Activated CD4-positive, alpha-beta T cell treated with anti-CD3 and anti-CD28 coated beads, Interleukin-2, amount 50 U/mL, for 16 hours (primary cell): ENCODE results near the gene CASP8.
"Not testable (repeated sequence)": the region's sequence is repeated elsewhere in the genome, so short reads cannot be mapped to it uniquely, and the experiment has no call there.

ENCODE experiments used
- DNase-seq: peaks from one replicate; pipeline ENCODE4 v3.0.0-alpha.2; 2020

The CASP8 gene

DNA sequence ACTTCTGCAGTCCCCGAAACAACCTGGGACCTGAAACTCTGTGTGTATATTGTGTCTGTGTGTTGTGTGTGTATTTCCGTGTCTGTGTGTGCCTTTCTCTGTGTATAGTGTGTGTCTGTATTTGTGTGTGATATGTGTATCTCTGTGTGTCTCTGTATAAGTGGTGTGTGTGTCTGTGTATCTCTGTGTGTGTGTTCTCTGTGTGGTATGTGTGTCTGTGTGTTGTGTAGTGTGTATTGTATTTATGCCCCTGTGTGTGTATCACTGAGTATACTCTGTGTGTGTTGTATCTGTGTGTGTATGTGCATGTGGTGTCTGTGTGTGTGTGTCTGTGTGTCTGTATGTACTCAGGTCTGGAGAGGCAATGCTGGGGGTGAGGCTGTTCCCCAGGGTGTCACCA is 11.6 kb downstream of the CASP8 start:
- DNase-seq, result no peak

DNA sequence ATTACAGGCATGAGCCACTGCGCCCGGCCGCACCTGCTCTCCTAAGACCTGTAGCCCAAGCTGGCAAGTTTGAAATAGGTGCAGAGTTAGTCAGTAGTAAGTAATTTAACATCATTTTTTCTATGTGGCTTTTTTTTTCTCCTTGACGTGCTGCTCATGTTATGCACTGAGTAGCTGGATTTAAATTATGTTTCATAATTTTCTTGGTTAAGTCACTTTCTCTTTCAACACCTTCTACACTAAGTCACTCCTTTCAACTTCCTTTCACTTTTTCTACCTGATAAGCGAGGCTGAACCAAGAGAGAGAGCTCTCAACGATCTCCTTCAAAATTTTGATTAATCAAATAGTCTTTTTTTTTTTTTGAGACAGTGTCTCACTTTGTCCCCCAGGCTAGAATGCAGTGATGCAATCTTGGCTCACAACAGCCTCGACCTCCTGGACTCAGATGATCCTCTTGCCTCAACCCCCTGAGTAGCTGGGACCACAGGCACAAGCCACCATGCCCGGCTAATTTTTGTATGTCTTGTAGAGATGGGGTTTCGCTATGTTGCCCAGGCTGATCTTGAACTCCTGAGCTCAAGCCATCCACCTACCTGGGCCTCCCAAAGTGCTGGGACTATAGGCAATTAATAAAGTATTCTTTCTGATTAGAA is 13.1 kb downstream of the CASP8 start:
- no peak for DNase-seq

DNA sequence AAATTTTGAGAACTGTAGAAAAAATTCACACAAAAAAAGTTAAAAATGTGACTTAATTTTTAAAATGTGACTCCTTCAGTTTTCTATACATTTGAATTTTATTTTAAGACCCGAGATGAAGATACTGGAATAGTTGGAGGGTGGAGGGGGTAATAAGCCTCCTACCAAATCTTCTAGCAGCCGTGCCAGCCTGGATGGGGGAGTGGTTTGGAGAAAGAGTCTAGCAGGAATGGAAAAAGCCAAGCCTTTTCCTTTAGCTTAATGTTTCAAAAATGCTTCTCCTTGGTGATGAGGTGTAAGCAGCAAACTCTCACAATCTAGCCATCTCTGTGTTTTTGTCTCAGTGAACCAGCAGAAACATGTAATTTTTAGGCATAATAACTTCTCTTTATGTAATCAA is 14.7 kb downstream of the CASP8 start:
- no peak for DNase-seq

DNA sequence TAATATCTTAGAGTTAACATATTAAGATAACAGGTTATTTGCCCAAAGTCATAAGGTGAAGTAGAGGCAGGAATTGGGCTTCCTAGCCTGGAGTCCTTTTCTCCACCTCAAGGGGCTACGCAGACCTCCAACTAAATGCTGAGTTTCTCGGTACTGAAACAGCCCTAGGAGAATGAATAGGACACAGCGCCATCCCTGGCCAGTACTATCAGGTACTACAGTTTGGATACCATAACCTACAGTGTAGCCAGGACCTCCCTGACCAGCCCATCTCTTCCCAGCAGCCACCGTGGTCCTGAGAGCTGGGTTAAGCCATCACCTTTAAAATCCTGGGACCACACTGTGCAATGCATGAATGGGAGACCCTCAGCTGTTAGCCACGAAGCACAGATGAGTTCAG is 15.7 kb downstream of the CASP8 start:
- no peak for DNase-seq

DNA sequence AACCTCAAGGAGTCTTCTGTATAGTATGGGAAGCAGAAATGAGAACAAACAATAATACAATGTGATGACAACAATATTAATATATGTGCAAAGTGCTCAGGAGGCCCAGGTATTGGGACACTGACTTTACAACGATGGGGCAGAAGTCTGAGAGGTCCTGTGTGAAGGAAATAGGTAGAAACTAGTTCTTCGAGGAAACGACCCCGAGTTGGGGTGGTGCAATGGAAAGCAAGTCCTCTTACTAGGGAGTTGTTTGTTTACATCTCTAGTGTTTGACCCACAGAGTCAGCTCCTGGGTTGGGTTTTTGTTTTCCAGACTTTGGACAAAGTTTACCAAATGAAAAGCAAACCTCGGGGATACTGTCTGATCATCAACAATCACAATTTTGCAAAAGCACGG is 16.2 kb downstream of the CASP8 start:
- no peak for DNase-seq

DNA sequence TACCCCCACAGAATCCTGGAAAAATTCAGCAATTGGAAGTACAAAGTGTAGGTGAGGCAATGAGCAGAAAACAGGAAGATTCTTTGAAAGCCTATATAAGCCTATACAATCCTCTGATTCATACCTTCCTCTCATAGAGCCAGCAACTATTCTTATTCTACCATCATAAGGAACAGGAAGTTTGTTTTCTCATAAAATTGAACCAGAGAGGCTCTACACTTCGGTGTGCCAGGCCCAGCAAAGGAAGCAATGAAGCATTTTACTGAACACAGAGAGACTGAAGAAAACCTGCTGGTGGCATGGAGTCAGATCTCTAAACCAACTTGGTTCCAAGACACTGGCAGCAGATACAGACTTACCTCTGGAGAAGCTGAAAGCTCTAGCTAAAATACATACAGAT is 18.7 kb downstream of the CASP8 start:
- DNase-seq, result no peak

DNA sequence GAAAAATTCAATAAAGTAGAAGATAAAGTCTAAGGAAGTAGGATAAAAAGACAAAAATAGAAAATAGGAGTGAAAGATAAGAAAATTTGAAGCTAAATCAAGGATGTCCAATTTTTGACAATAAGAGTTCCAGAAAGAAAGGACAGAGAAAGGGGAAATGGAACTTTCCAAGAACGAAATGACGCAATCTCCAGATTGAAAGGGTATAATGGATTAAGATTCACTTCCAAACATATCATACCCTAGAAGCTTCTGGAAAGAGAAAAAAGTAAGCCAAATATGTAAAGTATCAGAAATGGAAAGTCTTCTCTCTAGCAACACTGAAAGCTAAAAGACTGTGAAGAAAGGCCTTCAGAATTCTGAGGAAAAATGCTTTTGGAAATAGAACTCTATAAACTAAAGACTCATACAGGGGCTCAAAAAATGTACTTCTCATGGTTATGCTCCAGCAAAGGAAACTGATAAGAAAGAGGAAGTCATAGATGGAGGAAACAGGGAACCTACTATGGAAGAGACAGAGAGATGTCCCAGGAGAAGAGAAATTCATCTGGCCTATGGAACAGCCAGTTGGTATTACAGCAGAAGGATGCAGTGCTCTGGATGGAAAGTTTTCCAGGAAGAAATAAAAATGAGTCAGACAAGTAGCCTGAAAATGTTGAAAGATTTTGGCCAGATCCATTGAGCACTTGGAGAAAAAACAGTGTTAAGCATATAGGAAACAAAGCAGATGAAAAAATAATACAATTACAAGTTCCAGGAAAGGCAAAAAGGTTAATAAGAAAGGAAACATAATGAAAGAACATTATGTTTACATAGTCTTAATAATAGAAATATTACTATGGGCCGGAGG is 20.1 kb downstream of the CASP8 start:
- DNase-seq, result no peak

DNA sequence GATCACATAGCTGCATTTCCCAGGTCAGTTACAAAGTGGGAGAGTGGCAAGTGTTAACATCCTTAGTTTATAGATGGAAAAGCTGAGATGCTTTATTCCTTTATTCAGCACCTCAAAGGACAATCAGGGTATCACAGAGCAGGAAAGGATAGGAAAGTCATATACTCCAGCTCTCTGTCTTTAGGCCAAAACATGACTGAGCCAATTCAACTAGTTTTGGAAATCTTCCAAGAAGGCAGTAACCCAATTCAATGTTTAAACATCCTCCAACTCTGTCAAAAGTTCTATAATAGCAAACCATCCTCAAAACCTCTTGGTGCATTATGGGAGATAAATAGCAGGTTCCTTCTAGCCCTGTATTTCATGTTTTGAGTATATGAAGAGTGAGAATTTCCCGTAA is 25.2 kb downstream of the CASP8 start:
- no peak for DNase-seq

DNA sequence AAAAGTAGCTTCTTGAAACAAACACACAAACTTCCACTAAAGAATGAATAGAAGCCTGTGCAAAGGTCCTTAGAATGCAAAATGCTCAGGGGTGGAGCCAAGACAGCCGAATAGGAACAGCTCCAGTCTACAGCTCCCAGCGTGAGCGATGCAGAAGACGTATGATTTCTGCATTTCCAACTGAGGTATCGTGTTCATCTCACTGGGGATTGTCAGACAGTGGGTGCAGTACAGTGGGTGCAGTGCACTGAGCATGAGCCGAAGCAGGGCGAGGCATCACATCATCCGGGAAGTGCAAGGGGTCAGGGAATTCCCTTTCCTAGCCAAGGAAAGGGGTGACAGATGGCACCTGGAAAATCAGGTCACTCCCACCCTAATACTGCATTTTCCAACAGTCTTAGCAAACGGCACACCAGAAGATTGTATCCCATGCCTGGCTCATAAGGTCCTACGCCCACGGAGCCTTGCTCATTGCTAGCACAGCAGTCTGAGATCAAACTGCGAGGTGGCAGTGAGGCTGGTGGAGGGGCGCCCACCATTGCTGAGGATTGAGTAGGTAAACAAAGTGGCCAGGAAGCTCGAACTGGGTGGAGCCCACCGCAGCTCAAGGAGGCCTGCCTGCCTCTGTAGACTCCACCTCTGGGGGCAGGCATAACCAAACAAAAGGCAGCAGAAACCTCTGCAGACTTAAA is 30.3 kb downstream of the CASP8 start:
- not testable (repeated sequence) for DNase-seq

DNA sequence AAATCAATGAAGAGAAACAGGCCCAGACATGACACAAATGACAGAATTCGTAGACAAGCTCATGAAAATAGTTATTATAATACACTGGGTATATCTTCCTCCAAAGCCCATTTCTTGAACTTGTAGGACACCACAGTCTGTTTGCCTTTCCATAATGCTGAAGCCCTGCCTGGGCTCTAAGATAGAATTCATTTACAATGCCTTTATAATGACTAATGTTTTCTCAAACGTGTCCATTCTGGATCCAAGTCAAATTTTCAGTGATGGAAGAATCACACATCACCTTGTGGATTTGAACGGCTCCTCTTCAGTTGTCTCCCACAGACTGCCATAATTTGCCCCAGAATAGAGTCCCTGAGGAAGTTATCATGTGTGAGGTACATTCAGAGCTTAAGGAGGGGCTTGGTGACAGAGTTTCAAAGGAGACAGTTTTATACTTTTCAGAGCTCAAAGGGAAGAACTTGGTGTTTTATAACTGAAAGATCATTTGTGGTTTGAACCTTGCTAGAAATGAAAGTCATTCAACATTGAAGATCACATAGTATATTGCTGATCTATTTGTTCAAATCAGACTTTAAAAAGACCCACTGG is 38.2 kb downstream of the CASP8 start:
- DNase-seq, result no peak

DNA sequence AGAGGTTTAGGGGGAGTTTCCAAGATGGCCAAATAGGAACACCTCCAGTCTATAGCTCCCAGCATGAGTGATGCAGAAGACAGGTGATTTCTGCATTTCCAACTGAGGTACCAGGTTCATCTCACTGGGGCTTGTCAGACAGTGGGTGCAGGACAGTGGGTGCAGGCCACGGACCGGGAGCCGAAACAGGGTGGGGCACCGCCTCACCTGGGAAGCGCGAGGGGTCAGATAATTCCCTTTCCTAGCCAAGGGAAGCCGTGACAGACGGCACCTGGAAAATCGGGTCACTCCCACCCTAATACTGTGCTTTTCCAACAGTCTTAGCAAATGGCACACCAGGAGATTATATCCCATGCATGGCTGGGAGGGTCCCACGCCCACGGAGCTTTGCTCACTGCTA is 39.6 kb downstream of the CASP8 start:
- not testable (repeated sequence) for DNase-seq

DNA sequence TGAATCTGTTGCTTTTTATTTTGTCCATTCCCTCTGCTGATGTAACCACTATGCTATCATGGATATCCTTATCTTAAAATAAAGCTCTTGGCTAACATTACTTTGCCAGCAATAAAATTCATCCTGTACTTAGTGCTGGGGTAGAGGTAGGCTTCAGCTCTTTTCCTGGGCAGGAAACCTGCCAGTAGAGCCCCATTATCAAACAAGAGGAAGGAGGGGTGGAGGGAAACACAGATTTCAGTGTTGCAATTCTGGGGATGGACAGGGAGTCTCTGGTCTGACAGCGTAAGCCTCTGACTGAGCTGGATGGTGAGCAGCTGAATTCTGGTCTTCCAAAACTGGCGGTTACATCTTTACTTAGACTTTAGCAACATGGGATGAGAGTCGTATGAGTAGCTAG is 47.5 kb downstream of the CASP8 start:
- DNase-seq, result no peak

DNA sequence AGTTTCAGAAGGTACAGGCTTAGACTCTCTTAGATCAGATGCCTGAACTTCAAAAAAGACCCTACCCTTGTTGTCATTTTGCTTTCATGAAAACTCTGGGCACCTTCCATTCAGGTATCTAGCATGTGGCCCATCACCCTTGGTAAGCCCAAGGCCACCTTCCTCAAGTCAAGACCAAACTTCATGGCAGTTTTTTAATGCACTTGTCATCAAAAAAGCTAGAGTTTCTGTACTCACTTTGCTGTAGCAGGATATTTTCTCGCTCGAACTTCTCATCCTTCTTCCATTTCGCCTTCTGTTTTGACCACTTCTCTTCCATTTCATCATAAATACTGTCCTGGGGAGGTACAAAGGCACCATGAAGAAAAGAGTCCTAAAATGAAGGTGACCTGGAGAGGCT is 48.6 kb downstream of the CASP8 start:
- DNase-seq, result no peak

DNA sequence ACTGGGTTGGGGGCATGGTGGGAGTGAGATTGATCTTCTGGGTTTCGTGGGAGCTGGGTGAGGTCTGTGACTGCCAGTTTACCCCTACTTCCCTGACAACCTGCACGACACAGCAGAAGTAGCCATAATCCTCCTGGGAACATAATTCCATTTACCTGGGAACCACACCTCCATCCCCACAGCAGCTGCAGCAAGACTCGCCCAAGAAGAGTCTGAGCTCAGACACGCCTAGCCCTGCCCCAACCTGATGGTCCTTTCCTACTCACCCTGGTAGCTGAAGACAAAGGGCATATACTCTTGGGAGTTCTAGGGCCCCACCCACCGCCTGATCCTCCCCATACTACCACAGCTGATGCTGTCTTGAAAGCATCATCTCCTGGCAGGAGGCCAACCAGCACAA is 53.0 kb downstream of the CASP8 start:
- no peak for DNase-seq

DNA sequence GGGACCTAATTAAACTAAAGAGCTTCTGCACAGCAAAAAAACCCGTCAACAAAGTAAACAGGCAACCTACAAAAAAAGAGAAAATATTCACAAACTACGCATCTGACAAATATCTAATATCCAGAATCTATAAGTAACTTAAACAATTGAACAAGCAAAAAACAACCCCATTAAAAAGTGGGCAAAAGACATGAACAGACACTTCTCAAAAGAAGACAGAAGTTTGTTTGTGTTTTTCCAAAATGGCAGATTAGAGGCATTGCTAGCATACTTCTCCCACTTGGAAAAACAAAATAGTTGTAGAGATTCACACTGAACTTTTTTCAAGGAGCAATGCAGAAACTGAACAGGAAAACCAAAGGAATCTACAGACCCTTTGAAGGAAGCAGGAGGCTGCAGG is 59.2 kb downstream of the CASP8 start:
- no peak for DNase-seq

DNA sequence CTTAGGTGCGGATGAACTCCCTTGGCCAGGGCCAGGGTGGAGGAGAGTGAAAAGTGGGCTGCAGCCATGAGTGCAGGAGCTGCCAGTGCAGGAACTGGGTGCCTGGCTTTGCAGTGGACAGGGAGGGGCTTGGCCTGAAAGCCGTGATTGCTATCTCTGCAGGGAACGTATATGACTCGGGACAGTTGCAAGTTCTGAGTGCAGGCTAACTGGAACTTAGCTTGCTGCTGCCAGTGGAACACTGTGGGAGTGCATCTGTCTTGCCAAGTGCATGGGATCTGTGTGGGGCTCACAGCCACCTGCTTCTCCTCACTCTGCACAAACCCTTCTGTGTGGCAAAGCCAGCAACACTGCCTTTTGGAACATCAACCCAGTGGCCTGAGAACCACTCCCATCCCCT is 59.9 kb downstream of the CASP8 start:
- DNase-seq, result no peak

DNA sequence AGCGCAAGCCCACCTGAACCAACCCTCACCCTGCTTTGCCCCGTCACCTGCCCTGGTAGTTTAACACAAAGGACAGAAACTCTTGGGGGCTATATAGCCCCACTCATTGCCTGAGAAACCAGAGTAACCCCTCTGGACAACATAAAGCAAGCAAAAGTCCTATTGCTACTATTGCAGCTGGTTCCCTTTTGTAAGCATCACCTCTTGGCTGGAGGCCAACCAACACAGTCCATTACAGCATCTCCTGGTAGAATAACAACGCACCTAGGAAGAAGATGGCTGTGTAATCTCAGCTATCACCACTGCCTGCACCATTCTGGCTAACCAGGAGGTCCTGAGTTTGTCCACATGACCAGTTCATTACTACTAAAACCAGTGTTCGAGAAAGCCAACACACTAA is 60.4 kb downstream of the CASP8 start:
- no peak for DNase-seq

DNA sequence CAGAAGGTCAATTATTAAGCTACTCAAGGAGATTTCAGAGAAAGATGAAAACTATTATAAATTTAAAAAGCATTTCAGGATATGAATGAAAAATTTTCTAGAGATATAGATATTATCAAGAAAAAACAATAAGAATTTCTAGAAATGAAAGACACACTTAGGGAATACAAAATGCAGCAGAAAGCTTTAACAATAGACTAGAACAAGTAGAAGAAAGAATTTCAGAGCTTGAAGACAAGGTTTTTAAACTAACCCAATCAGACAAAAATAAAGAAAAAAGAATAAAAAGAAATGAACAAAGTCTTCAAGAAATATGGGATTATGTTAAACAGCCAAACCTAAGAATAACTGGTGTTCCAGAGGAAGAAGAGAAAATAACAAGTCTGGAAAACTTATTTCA is 62.4 kb downstream of the CASP8 start:
- DNase-seq, result no peak

DNA sequence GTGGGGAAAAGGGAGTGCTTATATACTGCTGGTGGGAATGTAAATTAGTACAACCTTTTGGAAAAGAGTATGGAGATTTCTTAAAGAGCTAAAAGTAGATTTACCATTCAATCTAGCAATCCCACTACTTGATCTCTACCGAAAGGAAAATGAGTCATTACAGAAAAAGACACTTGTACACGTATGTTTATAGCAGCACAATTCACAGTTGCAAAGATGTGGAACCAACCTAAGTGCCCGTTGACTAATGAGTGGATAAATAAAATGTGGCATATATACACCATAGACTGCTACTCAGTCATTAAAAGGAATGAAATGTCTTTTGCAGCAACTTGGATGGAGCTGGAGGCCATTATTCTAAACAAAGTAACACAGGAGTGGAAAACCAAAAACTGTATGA is 67.3 kb downstream of the CASP8 start:
- DNase-seq, result peak; percentile 16

DNA sequence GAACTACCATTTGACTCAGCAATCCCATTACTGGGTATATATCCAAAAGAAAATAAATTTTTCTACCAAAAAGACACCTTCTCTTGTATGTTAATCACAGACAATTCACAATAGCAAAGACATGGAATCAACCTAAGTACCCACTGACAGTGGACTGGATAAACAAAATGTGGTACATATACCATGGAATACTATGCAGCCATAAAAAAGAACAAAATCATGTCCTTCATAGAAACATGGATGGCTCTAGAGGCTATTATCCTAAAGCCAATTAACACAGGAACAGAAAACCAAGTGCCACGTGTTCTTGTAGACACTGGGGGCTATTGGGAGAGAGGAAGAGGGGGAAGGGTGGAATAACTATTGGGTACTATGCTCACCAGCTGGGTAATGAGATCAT is 69.1 kb downstream of the CASP8 start:
- no peak for DNase-seq
